NCI-H774 (cell line): ENCODE measurements around the gene CTSE.

ENCODE experiments used
- DNase-seq: peaks from one replicate; lab custom pipeline; 2025; lab: John Stamatoyannopoulos, UW

CTSE gene

GRCh38 chr1:205991237-205991636 lies 32.5 kb downstream of the CTSE start:
- no peak for DNase-seq

GRCh38 chr1:205990226-205990625 lies 33.5 kb downstream of the CTSE start:
- no peak for DNase-seq

GRCh38 chr1:205989786-205990185 lies 33.9 kb downstream of the CTSE start:
- DNase-seq = no peak

- DNase-seq = no peak
These were observed 35.1 kb downstream of the CTSE start for GRCh38 chr1:205988585-205988995.

- DNase-seq = no peak
These were observed 36.8 kb downstream of the CTSE start for GRCh38 chr1:205986861-205987260.

GRCh38 chr1:205986292-205986691 lies 37.4 kb downstream of the CTSE start:
- no peak for DNase-seq

- DNase-seq = no peak
These were observed 38.2 kb downstream of the CTSE start for GRCh38 chr1:205985330-205986005.

- DNase-seq = peak; percentile 16
These were observed 39.6 kb downstream of the CTSE start for GRCh38 chr1:205983925-205984725.

GRCh38 chr1:205981257-205981656 lies 42.4 kb downstream of the CTSE start:
- no peak for DNase-seq

- no peak for DNase-seq
These were observed 43.3 kb downstream of the CTSE start for GRCh38 chr1:205980237-205980870.

- no peak for DNase-seq
These were observed 44.4 kb downstream of the CTSE start for GRCh38 chr1:205979301-205979700.

GRCh38 chr1:205978676-205979075 lies 45.0 kb downstream of the CTSE start:
- DNase-seq = no peak

- peak; percentile 67 for DNase-seq
These were observed 46.2 kb downstream of the CTSE start for GRCh38 chr1:205977402-205978014.

- no peak for DNase-seq
These were observed 46.8 kb downstream of the CTSE start for GRCh38 chr1:205976708-205977401.

- no peak for DNase-seq
These were observed 47.7 kb downstream of the CTSE start for GRCh38 chr1:205976036-205976435.

- no peak for DNase-seq
These were observed 48.2 kb downstream of the CTSE start for GRCh38 chr1:205975387-205975998.

- no peak for DNase-seq
These were observed 49.0 kb downstream of the CTSE start for GRCh38 chr1:205974712-205975111.

GRCh38 chr1:205973377-205974232 lies 50.1 kb downstream of the CTSE start:
- DNase-seq = no peak

- DNase-seq = no peak
These were observed 51.1 kb downstream of the CTSE start for GRCh38 chr1:205972491-205973168.

GRCh38 chr1:205972081-205972480 lies 51.6 kb downstream of the CTSE start:
- DNase-seq = no peak
